Stimulated activated memory B cell treated with anti-CD40 and anti-IgM and Interleukin-4, amounts not matched to agents 10 μg/mL and 1 μg/mL and 100 μg/mL, for 72 hours (primary cell): Measurements from ENCODE around the gene NNT.

ENCODE experiments used
- ATAC-seq: fragments of 150-1000 bp; cut with Tn5 transposase; 2 replicates; pipeline ENCODE4 v1.10.0; 2021
- H3K27ac Mint-ChIP-seq: one replicate; pipeline ENCODE4 v1.8.0; 2022; ENCODE audit warnings: mild to moderate bottlenecking, mixed read lengths
- H3K27me3 Mint-ChIP-seq: one replicate; pipeline ENCODE4 v1.8.0; 2022; ENCODE audit warnings: mixed read lengths
- H3K36me3 Mint-ChIP-seq: one replicate; pipeline ENCODE4 v1.8.0; 2022; ENCODE audit warnings: mixed read lengths
- H3K4me1 Mint-ChIP-seq: one replicate; pipeline ENCODE4 v1.8.0; 2022; ENCODE audit warnings: mixed read lengths
- H3K4me3 Mint-ChIP-seq: one replicate; pipeline ENCODE4 v1.8.0; 2022; ENCODE audit warnings: mild to moderate bottlenecking, moderate library complexity, mixed read lengths
- H3K9me3 Mint-ChIP-seq: one replicate; pipeline ENCODE4 v1.8.0; 2022; ENCODE audit warnings: mixed read lengths

NNT gene

GRCh38 chr5:43604699-43605098, 1.7 kb downstream of the NNT start:
- Mint-ChIP-seq H3K27me3 (no peaks in the 10 kb centered on the region), H3K9me3 (no peaks in the 10 kb centered on the region), H3K36me3 (peaks cover 29% of the 10 kb centered on the region), H3K4me3 (no peak overlapping the region), H3K27ac (peak overlapping the region; percentile 91), H3K4me1 (peaks cover 46% of the 10 kb centered on the region)
- no peak for ATAC-seq

GRCh38 chr5:43606351-43606750, 3.4 kb downstream of the NNT start:
- no peak for ATAC-seq
- H3K4me1 Mint-ChIP-seq, result peaks cover 44% of the 10 kb centered on the region
- no peaks in the 10 kb centered on the region for H3K9me3 Mint-ChIP-seq
- peaks cover 40% of the 10 kb centered on the region for H3K36me3 Mint-ChIP-seq
- H3K4me3 Mint-ChIP-seq, result no peak overlapping the region
- no peaks in the 10 kb centered on the region for H3K27me3 Mint-ChIP-seq
- no peak overlapping the region for H3K27ac Mint-ChIP-seq

DNA sequence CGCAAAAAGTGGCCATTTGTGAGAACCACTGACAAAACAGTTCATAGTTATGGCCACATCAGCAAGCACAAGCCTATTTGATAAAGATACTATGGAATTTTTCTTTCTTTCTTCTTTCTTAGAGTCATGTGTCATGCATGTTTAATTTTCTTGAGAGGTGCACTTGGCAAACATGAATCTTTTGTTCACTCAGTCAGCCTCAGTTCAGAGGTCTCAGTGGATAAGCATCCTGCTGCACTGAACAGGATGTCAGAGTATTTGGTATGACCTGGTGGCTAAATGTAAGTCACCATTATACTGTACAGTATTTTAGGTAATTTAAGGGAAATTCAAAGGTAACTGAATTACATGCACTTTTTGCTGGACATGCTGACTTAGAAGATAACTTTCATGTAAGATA, 5.4 kb downstream of the NNT start:
- Mint-ChIP-seq H3K36me3 (peaks cover 56% of the 10 kb centered on the region), H3K27me3 (no peaks in the 10 kb centered on the region), H3K27ac (no peak overlapping the region), H3K9me3 (no peaks in the 10 kb centered on the region), H3K4me1 (peaks cover 30% of the 10 kb centered on the region), H3K4me3 (no peak overlapping the region)
- ATAC-seq, result no peak

DNA sequence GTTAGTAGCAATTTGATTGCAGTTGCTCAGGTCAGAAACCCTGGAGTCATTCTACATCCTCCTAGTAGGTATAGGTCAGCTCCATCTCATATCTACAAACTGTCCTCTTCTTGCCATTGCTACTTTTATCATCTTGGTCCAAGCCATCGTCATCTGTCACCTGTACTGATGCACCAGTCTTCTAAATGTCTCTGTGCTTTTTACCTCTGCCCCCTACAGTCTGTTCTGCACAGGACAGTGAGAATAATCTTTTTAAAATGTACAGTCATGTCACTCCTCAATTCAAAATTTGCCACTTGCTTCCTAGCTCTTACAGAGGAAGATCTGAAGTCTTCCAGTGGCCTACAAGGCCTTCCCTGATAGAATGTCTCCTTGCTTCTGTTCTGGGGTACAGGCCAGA, 6.8 kb downstream of the NNT start:
- no peak overlapping the region for H3K27ac Mint-ChIP-seq
- peaks cover 57% of the 10 kb centered on the region for H3K36me3 Mint-ChIP-seq
- peaks cover 19% of the 10 kb centered on the region for H3K4me1 Mint-ChIP-seq
- no peaks in the 10 kb centered on the region for H3K9me3 Mint-ChIP-seq
- no peak overlapping the region for H3K4me3 Mint-ChIP-seq
- ATAC-seq, result peak; percentile 53
- H3K27me3 Mint-ChIP-seq, result no peaks in the 10 kb centered on the region

- H3K27me3 Mint-ChIP-seq, result no peaks in the 10 kb centered on the region
- peaks cover 38% of the 10 kb centered on the region for H3K36me3 Mint-ChIP-seq
- no peak overlapping the region for H3K27ac Mint-ChIP-seq
- peaks cover 3% of the 10 kb centered on the region for H3K4me1 Mint-ChIP-seq
- ATAC-seq, result no peak
- H3K9me3 Mint-ChIP-seq, result no peaks in the 10 kb centered on the region
- H3K4me3 Mint-ChIP-seq, result no peak overlapping the region
Measured at GRCh38 chr5:43613370-43613769, 10.4 kb downstream of the NNT start.

DNA sequence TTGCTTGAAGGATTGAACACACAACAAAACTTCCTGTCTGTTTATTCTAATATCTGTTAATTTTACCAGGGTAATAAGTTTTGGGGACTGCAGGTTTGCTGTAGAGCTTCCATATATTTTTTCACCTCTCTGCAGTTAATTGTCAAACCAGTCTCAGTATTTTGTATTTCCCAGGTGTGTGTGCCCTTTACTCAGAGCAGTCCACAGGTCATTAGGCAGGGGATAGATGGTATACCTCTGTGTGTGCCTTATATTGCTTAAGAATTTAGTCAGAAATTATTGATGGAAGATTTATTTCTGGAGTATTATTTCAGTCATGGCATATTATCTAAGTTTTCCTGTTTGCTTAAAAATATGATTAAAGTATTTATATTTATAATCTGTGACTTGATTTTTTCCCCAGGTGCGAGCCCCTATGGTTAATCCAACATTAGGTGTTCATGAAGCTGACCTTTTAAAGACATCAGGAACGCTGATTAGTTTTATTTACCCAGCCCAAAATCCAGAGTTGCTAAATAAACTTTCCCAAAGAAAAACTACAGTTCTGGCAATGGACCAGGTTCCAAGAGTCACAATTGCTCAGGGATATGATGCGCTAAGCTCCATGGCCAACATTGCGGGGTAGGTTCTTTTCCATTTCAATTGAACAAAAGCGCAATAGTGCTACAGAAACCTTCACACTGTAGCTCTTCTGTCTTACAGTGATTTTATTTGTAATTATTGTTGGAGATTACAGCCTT, 12.6 kb downstream of the NNT start:
- ATAC-seq, result no peak
- H3K4me1 Mint-ChIP-seq, result no peaks in the 10 kb centered on the region
- no peaks in the 10 kb centered on the region for H3K27me3 Mint-ChIP-seq
- no peak overlapping the region for H3K27ac Mint-ChIP-seq
- no peaks in the 10 kb centered on the region for H3K9me3 Mint-ChIP-seq
- H3K36me3 Mint-ChIP-seq, result peaks cover 29% of the 10 kb centered on the region
- H3K4me3 Mint-ChIP-seq, result no peak overlapping the region

GRCh38 chr5:43616535-43616934, 13.6 kb downstream of the NNT start:
- H3K9me3 Mint-ChIP-seq, result no peaks in the 10 kb centered on the region
- ATAC-seq, result no peak
- peaks cover 29% of the 10 kb centered on the region for H3K36me3 Mint-ChIP-seq
- no peak overlapping the region for H3K27ac Mint-ChIP-seq
- H3K4me1 Mint-ChIP-seq, result no peaks in the 10 kb centered on the region
- no peaks in the 10 kb centered on the region for H3K27me3 Mint-ChIP-seq
- H3K4me3 Mint-ChIP-seq, result no peak overlapping the region

GRCh38 chr5:43619380-43619779, 16.4 kb downstream of the NNT start:
- ATAC-seq, result no peak
- peaks cover 33% of the 10 kb centered on the region for H3K36me3 Mint-ChIP-seq
- H3K27me3 Mint-ChIP-seq, result no peaks in the 10 kb centered on the region

GRCh38 chr5:43619911-43620310, 16.9 kb downstream of the NNT start:
- Mint-ChIP-seq H3K27me3 (no peaks in the 10 kb centered on the region), H3K36me3 (peaks cover 38% of the 10 kb centered on the region), H3K4me1 (peaks cover 7% of the 10 kb centered on the region), H3K9me3 (no peaks in the 10 kb centered on the region), H3K4me3 (no peak overlapping the region), H3K27ac (no peak overlapping the region)
- no peak for ATAC-seq

More at GRCh38 chr5:43619380-43619779, 16.4 kb downstream of the NNT start:
- no peak overlapping the region for H3K27ac Mint-ChIP-seq
- H3K9me3 Mint-ChIP-seq, result no peaks in the 10 kb centered on the region
- no peak overlapping the region for H3K4me3 Mint-ChIP-seq
- peaks cover 7% of the 10 kb centered on the region for H3K4me1 Mint-ChIP-seq

DNA sequence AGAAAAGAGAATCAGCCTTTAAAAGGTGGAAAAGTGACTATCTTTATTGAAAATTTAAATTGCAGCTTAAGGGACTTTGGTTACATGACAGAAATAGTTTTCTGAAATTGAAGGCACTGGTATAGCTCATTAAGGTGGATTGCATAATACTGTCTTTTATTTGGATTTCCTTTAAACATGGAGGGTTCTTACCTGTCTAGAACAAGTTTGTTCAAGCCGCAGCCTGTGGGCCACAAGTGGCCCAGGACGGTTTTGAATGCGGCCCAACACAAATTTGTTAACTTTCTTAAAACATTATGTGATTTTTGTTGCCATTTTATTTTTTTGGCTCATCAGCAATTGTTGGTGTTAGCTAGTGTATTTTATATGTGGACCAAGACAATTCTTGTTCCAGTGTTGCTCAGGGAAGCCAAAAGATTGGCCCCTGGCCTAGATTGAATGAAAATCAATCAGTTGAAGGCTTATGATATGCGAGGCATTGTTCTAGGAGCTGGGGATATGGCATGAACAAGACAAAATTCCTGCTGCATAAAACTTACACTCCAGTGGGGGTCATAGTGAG, 18.0 kb downstream of the NNT start:
- no peaks in the 10 kb centered on the region for H3K9me3 Mint-ChIP-seq
- H3K36me3 Mint-ChIP-seq, result peaks cover 38% of the 10 kb centered on the region
- no peak for ATAC-seq
- no peak overlapping the region for H3K4me3 Mint-ChIP-seq
- H3K27ac Mint-ChIP-seq, result no peak overlapping the region
- H3K27me3 Mint-ChIP-seq, result no peaks in the 10 kb centered on the region
- H3K4me1 Mint-ChIP-seq, result peaks cover 7% of the 10 kb centered on the region

DNA sequence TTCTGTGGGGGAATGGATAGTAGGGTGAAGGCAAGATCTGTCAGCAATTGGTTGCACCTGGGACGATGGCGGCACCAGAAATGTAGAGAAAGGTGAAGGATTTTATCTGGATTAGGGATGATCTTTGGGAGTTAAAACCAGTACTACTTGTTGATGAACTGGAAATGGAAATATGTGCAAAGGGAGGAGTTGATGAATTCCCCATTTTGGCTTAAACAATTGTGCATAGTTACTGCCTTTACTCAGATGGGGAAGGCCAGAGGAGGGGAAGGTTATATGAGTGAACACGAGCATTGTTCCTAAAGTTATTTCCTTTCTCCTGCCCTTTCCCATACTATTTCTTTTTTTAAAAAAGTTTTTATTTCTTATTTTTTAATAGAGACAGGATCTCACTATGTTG, 19.1 kb downstream of the NNT start:
- Mint-ChIP-seq H3K27ac (no peak overlapping the region), H3K9me3 (no peaks in the 10 kb centered on the region), H3K36me3 (peaks cover 38% of the 10 kb centered on the region), H3K27me3 (no peaks in the 10 kb centered on the region), H3K4me1 (peaks cover 7% of the 10 kb centered on the region), H3K4me3 (no peak overlapping the region)
- ATAC-seq, result no peak

GRCh38 chr5:43623048-43623680, 20.2 kb downstream of the NNT start:
- Mint-ChIP-seq H3K27ac (no peak overlapping the region), H3K36me3 (peaks cover 42% of the 10 kb centered on the region), H3K4me3 (no peak overlapping the region), H3K4me1 (peaks cover 7% of the 10 kb centered on the region), H3K9me3 (no peaks in the 10 kb centered on the region), H3K27me3 (no peaks in the 10 kb centered on the region)
- ATAC-seq, result no peak

DNA sequence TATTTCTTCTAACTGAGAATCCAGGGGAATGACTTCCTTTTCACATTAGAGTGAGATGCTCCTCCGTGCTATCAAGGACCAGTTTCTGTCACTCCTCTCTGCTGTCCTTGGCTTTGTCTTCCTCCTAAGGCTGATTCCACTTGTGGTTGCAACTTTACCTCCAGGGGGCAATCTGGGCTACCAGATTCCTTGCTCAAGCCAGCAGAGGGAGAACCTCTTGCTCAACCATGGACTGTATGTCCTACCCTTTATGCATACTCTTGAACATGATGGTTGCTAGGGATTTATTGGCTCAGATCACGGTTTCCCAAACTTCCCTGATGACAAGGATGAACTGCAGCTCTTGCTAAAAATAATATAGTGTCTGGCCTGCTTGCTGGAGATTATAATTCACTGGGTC, 24.0 kb downstream of the NNT start:
- no peak overlapping the region for H3K27ac Mint-ChIP-seq
- H3K27me3 Mint-ChIP-seq, result no peaks in the 10 kb centered on the region
- H3K36me3 Mint-ChIP-seq, result peaks cover 59% of the 10 kb centered on the region
- H3K4me3 Mint-ChIP-seq, result no peak overlapping the region
- no peaks in the 10 kb centered on the region for H3K9me3 Mint-ChIP-seq
- ATAC-seq, result no peak
- H3K4me1 Mint-ChIP-seq, result peaks cover 13% of the 10 kb centered on the region

- peak; percentile 75 for ATAC-seq
- H3K4me1 Mint-ChIP-seq, result peaks cover 6% of the 10 kb centered on the region
- H3K9me3 Mint-ChIP-seq, result no peaks in the 10 kb centered on the region
- peaks cover 75% of the 10 kb centered on the region for H3K36me3 Mint-ChIP-seq
- H3K4me3 Mint-ChIP-seq, result no peak overlapping the region
- H3K27ac Mint-ChIP-seq, result no peak overlapping the region
- no peaks in the 10 kb centered on the region for H3K27me3 Mint-ChIP-seq
Measured at GRCh38 chr5:43631182-43631910, 28.4 kb downstream of the NNT start.

DNA sequence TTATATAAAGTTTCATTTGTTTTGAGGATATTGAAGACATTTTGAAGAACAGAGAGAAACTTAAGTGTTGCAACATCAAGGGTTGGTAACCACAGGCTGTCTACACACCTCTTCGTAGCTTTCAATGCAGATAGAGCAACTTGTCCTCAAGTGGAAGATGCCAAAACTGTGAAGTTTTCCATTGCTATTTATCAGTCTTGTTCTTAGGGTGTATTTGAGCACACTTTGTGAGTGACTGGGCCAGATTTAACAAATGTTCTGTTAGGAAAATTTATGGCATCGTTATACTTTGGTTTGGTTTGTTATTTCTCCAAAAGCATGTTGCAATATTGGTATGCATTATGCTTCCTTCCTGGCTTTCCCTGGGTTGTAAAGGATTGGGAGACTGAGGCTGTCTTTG, 31.6 kb downstream of the NNT start:
- H3K27ac Mint-ChIP-seq, result no peak overlapping the region
- H3K36me3 Mint-ChIP-seq, result peaks cover 63% of the 10 kb centered on the region
- no peaks in the 10 kb centered on the region for H3K9me3 Mint-ChIP-seq
- ATAC-seq, result no peak
- H3K27me3 Mint-ChIP-seq, result no peaks in the 10 kb centered on the region
- peaks cover 12% of the 10 kb centered on the region for H3K4me1 Mint-ChIP-seq
- H3K4me3 Mint-ChIP-seq, result no peak overlapping the region
